A673 (cell line): ENCODE measurements around the gene ZNF248. TPM values are rescaled to one million over a fixed set of nuclear protein-coding genes. Genes with fewer than 3 reads are reported as not detected.

ENCODE experiments used
- BruUV-seq: library from RNA; stranded (reverse); fragments of 400-500 nt; replicated peaks from 2 replicates; lab custom pipeline; 2021; lab: Mats Ljungman, UMichigan
- CTCF ChIA-PET: fragments of 300-600 bp; sonication (Branson Sonifier 250); formaldehyde crosslinking; loops from one replicate; lab custom pipeline; 2022; ENCODE audit warnings: antibody characterized with exemption; lab: Charles Lee
- POLR2A ChIA-PET: fragments of 300-600 bp; sonication (Branson Sonifier 250); formaldehyde crosslinking; loops from one replicate; lab custom pipeline; 2022; ENCODE audit warnings: antibody characterized with exemption; ENCODE audit not compliant: low non-redundant PET; lab: Charles Lee
- DNase-seq: peaks from one replicate; pipeline ENCODE4 v3.0.0-alpha.2; 2015; ENCODE audit warnings: low spot score
- H3K27ac ChIP-seq: fragments of 200-600 bp; sonication (generic); 2 replicates; pipeline ENCODE4 v1.5.1; 2016; ENCODE audit warnings: mixed run types, low read depth, mild to moderate bottlenecking, mixed read lengths, antibody characterized with exemption, low read length; ENCODE audit not compliant: poor library complexity, severe bottlenecking
- H3K27me3 ChIP-seq: fragments of 200-600 bp; sonication (generic); replicated peaks from 2 replicates; pipeline ENCODE4 v1.6.1; 2017; ENCODE audit warnings: mixed run types, low read depth, mild to moderate bottlenecking, mixed read lengths, antibody characterized with exemption, low read length; ENCODE audit not compliant: insufficient read depth, poor library complexity
- H3K36me3 ChIP-seq: fragments of 200-600 bp; sonication (generic); 2 replicates; pipeline ENCODE4 v1.6.1; 2016; ENCODE audit warnings: mixed run types, mild to moderate bottlenecking, mixed read lengths, antibody characterized with exemption, low read length; ENCODE audit not compliant: insufficient read depth, poor library complexity, severe bottlenecking
- H3K4me1 ChIP-seq: fragments of 200-600 bp; sonication (generic); 2 replicates; pipeline ENCODE4 v1.6.1; 2017; ENCODE audit warnings: mixed run types, mild to moderate bottlenecking, mixed read lengths, antibody characterized with exemption, low read length; ENCODE audit not compliant: insufficient read depth, poor library complexity, severe bottlenecking
- H3K4me3 ChIP-seq: fragments of 200-600 bp; sonication (generic); 2 replicates; pipeline ENCODE4 v1.5.1; 2016; ENCODE audit warnings: low read depth, mixed run types, mild to moderate bottlenecking, mixed read lengths, low read length; ENCODE audit not compliant: poor library complexity, severe bottlenecking
- H3K9me3 ChIP-seq: fragments of 200-600 bp; sonication (generic); 2 replicates; pipeline ENCODE4 v1.6.1; 2016; ENCODE audit warnings: mixed run types, low read depth, mild to moderate bottlenecking, mixed read lengths, antibody characterized with exemption, low read length; ENCODE audit not compliant: poor library complexity, severe bottlenecking
- CTCF ChIP-seq: fragments of 300-800, 200-600 bp; sonication (generic); conservative IDR thresholded peaks from 2 replicates; pipeline ENCODE4 v1.5.1; 2017; ENCODE audit warnings: low read depth, mild to moderate bottlenecking, antibody characterized with exemption, low read length, moderate library complexity, mixed read lengths
- EZH2 ChIP-seq: fragments of 200-600 bp; sonication (generic); IDR thresholded peaks from 2 replicates; pipeline ENCODE4 v1.6.1; 2017; ENCODE audit warnings: borderline replicate concordance, low read depth, mild to moderate bottlenecking, mixed read lengths, antibody characterized with exemption, low read length; ENCODE audit not compliant: poor library complexity, severe bottlenecking
- intact Hi-C: fragments of 100-400 bp; cut with micrococcal nuclease; formaldehyde crosslinking; loops from one replicate; pipeline ENCODE4 v1.10.0; 2022; ENCODE audit not compliant: unreplicated experiment
- total RNA-seq: library from RNA; stranded (reverse); gene quantifications from 2 replicates; pipeline ENCODE4 v1.2.3, GENCODE V29; 2021

Gene ZNF248
- total RNA-seq, 1 experiment from 2014 or later: 8.7 TPM

GRCh38 chr10:37839243-37839642 lies 18.2 kb downstream of the ZNF248 start:
- Histone ChIP-seq H3K4me3 (no peak overlapping the region), H3K27me3 (no peaks in the 10 kb centered on the region), H3K9me3 (peaks cover 16% of the 10 kb centered on the region), H3K27ac (no peak overlapping the region), H3K4me1 (no peaks in the 10 kb centered on the region), H3K36me3 (peaks cover 10% of the 10 kb centered on the region)
- POLR2A ChIA-PET: no interaction called here
- no TSS peak for BruUV-seq
- intact Hi-C loops: no loop called here
- TF ChIP-seq CTCF (no peak), EZH2 (no peak)
- CTCF ChIA-PET: no interaction called here
- no peak for DNase-seq

GRCh38 chr10:37831495-37832333 lies 25.7 kb downstream of the ZNF248 start:
- Histone ChIP-seq H3K4me3 (no peak overlapping the region), H3K9me3 (peaks cover 49% of the 10 kb centered on the region), H3K27me3 (no peaks in the 10 kb centered on the region), H3K27ac (no peak overlapping the region), H3K36me3 (peaks cover 55% of the 10 kb centered on the region), H3K4me1 (no peaks in the 10 kb centered on the region)
- intact Hi-C loops: no loop called here
- BruUV-seq: no TSS peak
- TF ChIP-seq CTCF: no peak
- TF ChIP-seq EZH2: no peak
- DNase-seq: no peak
- POLR2A ChIA-PET: no interaction called here
- CTCF ChIA-PET: no interaction called here

- intact Hi-C loops: no loop called here
- H3K9me3 ChIP-seq: peaks cover 41% of the 10 kb centered on the region
Measured at GRCh38 chr10:37826806-37827205, 30.6 kb downstream of the ZNF248 start.

More at GRCh38 chr10:37826806-37827205, 30.6 kb downstream of the ZNF248 start:
- DNase-seq: no peak
- no TSS peak for BruUV-seq
- Histone ChIP-seq H3K27me3 (no peaks in the 10 kb centered on the region), H3K4me1 (no peaks in the 10 kb centered on the region), H3K27ac (no peak overlapping the region), H3K36me3 (peaks cover 29% of the 10 kb centered on the region), H3K4me3 (no peak overlapping the region)
- CTCF ChIA-PET: no interaction called here
- no peak for TF ChIP-seq EZH2
- TF ChIP-seq CTCF: no peak
- POLR2A ChIA-PET: no interaction called here
